GF-D8 (cell line): ENCODE measurements around the gene DMXL2.
"Not testable (repeated sequence)": the region's sequence is repeated elsewhere in the genome, so short reads cannot be mapped to it uniquely, and the experiment has no call there.

ENCODE experiments used
- DNase-seq: peaks from one replicate; lab custom pipeline; 2025; lab: John Stamatoyannopoulos, UW

Gene DMXL2

DNA sequence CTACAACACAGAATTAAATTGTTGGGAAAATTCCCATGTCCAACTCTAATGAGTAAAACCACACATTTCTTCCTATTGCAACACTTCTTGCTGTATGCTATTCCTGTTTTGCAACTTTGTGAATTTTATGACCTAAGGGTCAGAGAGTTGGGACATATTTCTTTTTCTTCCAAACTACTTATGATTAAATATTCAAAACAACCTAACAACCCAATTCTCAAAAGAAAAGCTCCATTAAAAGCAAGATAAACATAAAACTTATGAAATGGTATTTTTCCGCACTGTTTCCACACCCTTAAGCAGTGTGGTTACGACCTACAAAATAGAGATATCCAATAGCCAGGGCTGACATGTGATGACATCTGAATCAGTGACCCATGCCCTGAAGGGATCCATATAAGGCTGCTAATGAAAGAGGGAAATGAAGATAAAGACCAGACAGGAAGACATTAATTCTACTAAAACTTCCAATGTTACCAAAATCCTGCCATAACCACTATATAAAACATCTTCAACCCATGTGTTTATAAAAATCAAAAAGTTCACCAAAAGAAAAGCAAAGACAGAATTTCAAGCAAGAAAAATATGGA is 45.6 kb downstream of the DMXL2 start:
- peak; percentile 75 for DNase-seq

DNA sequence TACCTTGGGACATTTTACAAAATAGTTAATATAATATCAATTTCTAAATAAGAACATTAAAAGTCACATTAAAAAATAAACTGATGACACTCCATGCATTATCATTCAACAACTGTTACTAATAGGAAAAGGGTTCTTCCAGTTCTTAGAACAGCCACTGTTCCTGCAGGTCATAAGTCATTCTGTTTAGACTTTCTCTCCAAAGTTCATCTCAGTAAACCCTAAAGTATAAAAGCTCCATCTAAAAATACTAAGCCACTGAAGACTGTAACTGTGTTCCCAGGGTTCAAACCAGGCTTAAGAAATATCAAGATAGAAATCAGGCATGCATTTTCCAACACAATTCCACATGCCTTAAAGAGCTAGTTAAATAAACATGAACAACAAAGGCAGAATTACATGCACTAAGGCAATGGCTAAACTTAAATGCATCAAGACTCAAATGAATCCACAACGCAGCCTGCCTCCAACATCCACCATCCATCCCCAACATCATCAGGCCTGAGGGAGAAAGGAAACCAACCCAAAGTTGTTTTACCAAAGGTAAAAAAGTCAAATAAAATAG is 46.2 kb downstream of the DMXL2 start:
- DNase-seq = no peak

DNA sequence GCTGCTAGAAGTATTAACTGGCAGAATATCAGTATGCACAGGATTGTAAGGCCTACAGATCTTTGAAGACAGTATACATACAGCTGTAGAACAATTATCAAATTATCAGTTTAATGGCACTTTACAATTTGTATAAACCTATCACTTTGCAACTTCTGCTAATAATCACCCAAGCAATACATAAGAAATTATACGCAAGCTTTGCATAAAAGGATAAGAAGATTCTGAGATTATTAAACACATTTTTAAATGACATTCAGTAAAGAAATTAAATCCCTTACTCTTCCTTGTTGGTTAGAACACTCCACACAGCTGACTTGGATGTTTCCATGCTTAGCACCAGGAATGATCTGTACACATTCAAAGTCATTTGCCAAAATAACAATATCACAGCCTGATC is 46.8 kb downstream of the DMXL2 start:
- DNase-seq = no peak

DNA sequence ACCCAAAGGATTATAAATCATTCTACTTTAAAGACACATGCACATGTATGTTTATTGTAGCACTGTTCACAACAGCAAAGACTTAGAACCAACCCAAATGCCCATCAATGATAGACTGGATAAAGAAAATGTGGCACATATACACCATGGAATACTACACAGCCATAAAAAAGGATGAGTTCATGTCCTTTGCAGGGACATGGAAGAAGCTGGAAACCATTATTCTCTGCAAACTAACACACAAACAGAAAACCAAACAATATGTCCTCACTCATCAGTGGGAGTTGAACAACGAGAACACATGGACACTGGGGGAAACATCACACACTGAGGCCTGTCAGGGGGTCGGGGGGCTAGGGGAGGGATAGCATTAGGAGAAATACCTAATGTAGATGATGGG is 49.2 kb downstream of the DMXL2 start:
- DNase-seq = not testable (repeated sequence)

DNA sequence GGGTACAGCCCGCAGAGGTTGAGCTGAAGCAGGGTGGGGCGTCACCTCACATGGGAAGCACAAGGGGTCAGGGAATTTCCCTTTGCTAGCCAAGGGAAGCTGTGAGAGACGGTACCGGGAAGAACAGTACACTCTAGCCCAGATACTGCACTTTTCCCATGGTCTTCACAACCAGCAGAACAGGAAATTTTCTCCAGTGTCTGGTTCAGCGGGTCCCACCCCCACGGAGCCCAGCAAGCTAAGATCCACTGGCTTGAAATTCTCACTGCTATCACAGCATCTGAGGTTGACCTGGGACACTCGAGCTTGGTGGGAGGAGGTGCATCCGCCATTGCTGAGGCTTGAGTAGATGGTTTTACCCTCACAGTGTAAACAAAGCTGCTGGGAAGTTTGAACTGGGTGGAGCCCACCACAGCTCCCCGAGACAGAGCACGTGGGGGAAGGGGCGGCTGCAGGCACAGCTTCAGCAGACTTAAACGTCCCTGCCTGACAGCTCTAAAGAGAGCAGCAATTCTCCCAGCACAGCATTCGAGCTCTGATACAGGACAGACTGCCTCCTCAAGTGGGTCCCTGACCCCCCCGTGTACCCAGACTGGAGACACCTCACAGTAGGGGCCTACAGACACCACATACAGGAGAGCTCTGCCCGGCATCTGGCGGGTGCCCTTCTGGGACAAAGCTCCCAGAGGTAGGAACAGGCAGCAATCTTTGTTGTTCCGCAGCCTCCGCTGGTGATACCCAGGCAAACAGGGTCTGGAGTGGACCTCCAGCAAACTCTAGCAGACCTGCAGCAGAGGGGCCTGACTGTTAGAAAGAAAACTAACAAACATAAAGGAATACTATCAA is 53.4 kb downstream of the DMXL2 start:
- not testable (repeated sequence) for DNase-seq

DNA sequence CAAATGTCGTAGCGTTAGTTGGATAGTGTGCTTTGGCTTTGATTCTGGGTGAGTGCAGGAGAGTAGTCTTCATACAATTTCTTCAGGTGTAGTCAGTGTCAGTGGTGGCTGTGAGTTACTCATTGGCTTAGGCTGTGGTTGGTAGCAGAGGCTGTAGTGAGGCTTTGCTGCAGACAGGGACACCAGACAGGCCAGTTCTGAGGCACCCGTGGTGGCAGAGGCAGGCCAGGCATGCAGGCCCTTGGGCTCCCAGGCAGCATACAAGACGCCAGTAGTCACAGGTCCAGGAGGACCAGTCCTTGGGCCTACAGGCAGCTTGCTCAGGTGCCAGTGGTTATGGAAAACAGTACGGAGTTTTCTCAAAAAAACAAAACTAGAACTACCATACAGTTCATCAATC is 61.3 kb downstream of the DMXL2 start:
- no peak for DNase-seq

DNA sequence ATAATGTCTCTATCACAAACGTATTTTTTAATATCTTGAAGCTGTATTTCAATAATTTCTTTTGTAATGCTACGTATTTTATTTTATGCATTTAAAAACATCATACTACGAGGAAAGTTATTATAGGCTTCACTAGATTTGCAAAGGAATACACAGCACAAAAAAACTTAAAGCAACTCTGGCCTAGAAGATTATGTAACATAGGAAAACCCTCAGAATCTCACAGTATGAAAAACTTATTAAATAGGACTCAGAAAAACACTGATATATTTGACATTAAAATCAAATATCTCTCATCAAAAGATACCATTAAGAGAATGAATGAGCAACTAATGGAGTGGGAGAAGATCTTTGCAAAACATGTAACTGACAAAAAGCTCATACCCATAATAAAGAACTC is 63.7 kb downstream of the DMXL2 start:
- no peak for DNase-seq

DNA sequence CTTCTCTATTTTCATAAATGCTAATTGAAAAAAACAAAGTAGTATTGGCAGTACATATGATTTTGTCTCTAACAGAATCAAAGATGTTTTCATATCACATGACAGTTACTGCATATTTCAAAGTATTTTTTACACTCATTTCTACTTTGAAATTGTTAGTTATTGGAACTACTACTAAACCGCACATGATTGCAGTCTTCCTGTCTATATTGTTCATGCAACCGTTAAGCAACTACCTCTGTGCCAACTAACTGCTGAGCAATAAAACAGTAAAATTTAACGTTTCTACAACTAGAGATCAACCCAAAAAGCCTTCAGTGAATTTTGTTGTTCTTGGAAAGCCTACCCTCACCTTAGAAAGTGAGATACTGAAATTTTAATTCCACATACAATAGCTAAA is 64.2 kb downstream of the DMXL2 start:
- DNase-seq = peak; percentile 76

DNA sequence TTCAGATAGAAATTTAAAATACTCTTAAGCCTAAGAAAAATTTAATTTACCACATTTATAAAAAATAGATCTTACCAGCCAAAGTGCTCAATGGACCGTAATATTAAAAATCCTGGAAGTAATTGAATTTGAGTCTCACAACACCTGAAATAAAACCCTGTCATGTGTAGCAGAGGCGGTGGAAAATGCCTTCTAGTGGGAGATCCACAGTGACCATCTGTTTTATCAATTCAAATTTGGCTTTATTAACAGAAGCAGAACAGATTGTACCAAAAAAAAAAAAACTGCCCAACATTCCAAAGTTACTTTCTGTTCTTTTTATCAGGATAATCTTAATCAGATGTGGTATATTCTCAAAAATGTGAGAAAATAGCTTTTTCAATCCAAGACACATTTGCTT is 71.7 kb downstream of the DMXL2 start:
- DNase-seq = no peak

DNA sequence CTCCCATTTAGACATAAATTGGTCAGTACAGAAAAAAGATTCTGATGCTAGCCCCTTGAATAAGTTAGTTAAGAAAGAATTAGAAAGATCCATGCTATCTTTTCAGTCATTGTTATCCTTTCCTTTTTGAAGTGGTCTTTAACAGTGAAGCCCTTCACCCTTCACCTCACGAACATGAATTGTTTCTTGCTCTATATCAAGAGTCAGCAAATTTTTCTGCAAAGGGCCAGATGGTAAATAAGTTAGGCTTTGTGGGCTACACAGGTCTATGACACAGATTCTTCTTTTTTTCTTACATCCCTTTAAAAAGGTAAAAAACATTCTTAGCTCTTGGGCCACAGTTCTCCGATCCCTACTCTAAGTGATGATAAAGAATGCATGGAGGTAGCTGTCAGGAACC is 74.9 kb downstream of the DMXL2 start:
- DNase-seq = no peak

DNA sequence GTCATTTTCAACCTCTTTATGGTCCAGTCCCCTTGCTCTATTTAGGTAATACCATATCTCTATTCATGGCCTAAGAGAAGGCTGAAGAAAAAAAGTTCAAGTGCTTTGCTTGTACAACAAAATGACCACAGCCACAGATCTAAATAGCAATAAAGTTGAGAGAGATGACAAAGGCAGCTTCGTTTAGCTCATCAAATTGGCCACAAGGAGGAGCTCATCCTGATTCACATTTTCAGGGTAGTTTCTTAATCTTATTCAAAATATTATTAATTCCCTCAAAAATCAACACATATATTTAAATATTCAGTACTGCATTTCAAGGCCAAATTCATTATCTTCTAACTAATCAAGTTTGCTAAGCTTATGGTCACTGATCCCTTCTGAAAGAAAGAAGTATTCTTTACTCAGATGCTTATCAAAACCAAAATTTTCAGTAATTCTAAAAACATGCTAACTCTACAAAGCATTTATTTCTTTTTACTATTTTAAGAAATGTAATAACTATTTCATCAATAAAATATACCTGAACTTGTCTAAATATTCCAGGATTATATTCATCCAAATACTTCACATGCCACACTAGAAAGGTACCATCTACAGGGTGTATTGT is 85.5 kb downstream of the DMXL2 start:
- no peak for DNase-seq

DNA sequence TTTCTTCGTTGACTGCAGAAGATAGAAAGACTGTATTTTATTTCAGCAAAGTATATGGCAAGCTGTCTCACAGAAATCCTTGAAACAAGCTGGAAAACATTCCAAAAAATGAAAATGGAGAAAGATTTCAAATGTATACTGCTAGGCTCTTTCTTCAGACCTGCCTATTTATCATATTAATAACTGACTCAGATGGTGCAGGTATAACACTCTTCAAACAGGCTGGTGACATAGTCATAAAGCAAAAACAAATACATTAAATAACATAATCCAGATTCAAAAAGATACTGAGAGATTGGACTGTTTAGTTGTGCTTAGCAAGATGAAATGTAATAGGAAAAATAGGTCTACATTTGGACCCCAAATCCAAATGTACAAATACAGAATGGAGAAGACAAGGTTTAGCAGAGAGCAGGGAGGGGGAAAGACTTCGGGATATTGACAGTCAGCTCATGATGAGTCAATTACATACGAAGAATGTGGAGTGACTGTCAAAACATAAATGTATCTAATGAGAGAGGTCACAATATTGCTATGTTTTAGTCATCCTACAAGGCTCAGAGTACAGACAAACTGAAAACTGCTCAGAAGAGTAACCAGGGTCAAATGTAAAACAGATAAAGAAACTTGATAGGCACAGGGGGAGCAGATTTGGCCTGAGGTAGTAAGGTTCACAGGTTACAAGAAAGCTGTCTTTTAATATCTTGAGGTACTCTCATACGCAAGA is 88.7 kb downstream of the DMXL2 start:
- DNase-seq = no peak

DNA sequence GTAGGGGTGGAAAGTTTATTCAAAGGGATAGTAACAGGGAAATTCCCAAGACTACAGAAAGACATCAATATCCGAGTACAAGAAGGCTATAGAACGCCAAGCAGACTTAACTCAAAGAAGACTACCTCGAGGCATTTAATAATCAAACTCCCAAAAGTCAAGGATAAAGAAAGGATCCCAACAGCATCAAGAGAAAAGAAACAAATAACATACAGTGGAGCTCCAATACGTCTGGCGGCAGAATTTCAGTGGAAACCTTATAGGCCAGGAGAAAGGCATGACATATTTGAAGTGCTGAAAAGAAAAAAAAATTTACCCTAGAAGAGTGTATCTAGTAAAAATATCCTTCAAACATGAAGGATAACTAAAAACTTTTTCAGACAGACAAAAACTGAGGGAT is 95.6 kb downstream of the DMXL2 start:
- DNase-seq = no peak

DNA sequence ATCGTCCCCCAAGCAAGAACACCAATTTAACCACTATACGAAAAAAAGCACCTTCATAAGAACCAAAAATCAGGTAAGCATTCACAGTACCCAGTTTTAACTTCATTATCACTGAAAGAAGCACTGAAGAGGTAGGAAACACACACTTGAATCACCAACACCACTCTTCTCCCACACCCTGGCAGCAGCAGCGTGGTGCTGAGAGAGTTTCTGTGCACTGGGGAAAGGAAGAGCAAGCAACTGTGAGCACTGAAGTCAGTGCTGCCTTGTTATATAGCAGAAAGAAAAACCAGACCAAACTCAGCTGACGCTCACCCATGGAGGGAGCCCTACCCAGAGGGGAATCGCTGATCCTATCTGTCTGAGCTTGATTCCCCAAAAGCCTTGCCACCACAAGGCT is 98.2 kb downstream of the DMXL2 start:
- no peak for DNase-seq

DNA sequence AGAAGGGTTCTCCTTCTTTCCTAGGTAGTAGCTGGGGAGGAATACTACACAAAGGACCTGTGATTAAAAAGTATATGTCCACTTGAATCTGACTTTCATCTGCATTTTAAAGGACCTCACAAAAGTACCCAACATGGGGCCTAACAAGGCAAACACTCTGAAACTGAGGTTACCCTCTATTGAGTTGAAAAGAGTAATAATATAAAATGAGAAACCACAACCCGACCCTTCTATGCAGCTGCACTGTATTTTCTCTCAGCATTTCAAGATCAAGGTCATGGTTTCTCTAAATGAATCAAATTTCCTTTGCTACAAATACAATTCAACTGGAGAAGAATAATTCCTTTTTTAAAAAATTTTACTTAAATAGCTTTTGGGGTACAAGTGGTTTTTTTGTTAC is 106.3 kb downstream of the DMXL2 start:
- DNase-seq = no peak

DNA sequence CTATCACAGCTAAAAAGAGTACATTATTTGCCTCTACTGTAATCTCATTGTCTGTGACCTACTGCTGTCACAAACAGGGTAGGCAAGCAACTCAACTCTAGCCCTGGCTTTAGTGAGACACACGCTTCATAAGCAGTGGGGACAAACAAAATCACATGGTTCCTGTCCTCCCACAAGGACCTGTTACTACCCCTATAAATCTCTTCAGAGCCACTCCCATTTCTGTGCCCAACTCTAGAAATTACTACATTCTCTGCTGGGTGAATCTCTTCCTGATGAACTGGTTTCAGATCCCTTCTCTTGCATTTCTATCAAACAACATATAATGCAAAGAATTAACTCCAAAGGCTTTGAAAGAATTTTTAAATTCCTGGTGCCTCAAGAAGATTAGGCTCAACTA is 117.3 kb downstream of the DMXL2 start:
- DNase-seq = no peak

DNA sequence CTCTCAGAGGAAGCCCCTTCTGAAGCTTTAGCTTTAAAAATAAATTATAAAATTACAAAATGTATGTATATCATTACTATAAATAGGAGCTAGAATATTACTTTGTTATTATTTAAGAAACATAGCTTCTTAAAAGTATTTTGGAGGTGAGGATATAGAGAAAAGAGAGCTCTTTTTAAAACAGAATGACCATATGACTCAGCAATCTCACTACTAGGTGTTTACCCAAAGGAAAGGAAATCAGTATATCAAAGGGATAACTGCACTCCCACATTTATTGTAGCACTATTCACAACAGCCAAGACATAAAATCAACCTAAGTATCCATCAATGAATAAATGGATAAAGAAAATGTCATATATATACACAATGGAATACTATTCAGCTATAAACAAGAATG is 119.6 kb downstream of the DMXL2 start:
- DNase-seq = no peak

DNA sequence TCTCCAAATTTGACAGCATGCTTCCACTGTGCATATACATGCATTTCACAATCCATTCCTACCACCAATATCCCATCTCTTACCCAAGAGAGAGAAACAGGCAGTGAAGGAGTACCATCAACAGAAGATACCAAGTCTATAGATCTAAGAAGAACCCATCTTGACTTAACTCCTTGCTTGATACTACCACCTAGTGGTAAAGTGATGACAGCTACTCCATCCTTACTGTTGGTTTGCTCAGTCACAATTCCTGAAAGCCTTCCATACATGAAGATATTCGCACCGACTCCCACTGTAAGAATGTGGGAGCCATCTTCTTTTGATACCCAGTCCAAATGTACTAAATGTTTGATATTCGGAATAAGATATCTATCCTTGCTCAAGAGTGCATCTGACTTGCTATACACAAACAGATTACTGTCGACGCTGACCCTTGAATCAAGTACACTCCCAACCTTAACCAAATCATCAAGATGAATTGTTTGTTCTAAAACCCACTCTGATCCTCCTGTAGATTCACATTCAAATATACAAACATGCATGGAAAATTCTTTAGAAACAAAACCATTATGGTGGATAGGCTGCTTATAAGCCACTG is 123.1 kb downstream of the DMXL2 start:
- peak; percentile 0 for DNase-seq

DNA sequence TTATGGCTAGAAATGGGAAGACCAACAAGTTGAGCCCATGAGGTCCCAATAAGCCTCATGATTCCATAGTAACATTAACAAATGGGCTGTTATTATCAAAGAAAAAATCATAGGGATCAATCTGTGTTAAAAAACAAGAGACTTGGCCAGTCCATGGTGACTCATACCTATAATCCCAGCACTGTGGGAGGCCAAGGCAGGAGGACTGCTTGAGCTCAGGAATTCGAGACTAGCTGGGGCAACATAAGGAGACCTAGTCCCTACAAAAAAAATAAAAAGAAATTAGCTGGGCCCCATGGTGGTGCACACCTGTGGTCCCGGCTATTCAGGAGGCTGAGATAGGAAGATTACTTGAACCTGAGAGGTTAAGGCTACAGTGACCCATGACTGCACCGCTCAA is 124.8 kb downstream of the DMXL2 start:
- DNase-seq = no peak

DNA sequence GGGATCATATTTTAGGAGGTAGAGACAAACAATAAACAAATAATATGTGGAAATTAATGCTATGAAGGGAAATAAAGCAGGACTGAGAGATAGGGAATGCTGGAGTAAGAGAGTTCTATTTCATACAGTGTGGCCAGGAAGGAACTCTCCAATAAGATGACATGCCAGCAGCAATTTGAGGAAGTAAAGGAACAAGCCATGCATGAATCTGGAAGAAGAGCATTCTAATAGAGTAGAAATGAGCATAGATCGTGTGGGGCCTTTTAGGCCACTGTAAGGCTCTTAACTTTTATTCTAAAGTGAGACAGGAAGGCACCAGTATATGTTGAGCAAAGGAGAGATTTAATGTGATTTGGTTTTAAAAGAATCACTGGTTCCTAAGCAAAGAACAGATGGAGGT is 126.3 kb downstream of the DMXL2 start:
- DNase-seq = peak; percentile 6

DNA sequence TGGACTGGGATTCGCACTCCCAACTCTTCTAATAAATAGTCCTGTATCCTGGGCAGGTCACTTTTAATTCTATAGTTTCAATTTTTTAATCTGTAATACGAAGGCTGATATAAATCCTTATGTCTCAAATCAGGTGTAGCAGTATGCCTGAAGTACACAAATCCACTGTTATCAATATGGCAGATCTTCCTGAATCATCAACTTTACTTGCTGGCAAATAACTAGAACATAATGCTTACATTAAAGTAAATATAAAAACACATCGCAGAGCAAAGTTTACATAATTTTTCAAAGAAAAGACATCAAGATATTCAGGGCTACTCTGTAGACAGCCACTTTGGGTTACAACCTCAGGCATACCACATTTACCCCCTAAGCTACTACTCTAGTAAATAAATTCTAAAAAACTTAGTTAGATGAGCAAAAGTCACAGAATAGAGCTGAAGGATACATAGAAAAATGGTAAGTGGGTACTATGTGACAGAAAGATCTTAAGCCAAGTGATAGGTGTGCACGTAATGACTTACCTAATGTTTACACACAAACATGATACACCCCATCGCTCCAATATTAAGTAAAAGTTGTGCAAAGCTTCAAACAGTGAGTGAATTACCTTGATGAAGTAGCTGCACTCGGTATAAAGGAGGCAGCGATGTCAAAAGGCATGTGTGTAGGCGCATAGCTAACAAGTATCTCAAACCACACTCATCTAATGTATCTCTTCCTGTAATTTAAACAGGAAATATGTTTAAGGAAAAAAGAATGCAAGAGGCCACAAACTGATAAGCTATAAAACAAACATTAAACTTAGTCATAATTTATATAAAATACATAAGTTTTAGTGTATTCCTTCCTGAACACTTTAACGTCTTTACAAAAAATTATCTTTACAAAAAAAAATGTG is 127.9 kb downstream of the DMXL2 start:
- DNase-seq = no peak
